ENCODE data around the gene UBE2Z. TPM values are rescaled to one million over a fixed set of nuclear protein-coding genes. Genes with fewer than 3 reads are reported as not detected.
A peak's percentile ranks its signal among the peaks of the same experiment; 100 is the strongest.

Gene UBE2Z
- total and polyA plus RNA-seq, 9 of the 15 experiments (the other 6 are each of a cell fraction or from before 2014, with no cell fraction given), result 11.8 to 89.0 (median 38.2) TPM

DNA sequence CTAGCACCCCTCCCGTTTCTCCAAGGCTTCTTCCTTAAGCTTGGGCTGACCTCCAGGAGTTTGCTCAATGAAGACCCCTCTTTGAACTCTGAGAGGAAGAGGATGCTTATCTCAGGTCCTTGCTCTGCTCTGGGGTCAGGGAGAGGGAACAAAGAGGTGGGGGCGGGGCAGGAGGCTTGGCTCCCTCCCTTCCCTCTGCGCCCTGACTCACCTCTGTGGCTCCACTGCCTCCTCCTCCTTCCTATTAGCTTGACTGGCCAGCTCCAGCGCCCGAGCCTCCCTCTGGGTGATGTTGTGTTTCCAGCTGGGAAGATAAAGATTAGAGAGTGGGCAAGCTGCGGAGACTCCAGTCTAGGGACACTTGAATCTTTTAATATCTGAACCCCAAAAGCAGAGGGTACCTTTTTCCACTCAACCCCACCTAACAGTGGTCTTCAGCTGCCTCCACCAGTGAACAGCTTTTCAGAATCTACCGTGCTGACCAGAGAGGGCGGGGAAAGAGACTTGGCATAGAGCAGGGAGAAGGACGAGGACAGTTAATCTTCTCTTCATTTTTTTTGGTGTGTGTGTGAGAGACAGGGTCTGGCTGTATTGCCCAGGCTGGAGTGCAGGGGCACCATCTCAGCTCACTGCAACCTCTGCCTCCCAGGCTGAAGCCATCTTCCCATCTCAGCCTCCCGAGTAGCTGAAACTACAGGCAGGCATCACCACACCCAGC, 53.5 kb downstream of the UBE2Z start:
- Histone ChIP-seq H3K9ac (ENCODE audit: insufficient read depth in 1 of 2, low read depth in 2 of 2, low read length in 2 of 2) (peak overlapping the region in 1 of 2 experiments; percentile 81; a peak in 2 of 4 replicates), H4K20me1 (replicated peaks; ENCODE audit: control insufficient read depth, insufficient read depth, low read length) (no peaks in the 10 kb centered on the region), H3K27ac (ENCODE audit: extremely low read depth, low read depth, low read length) (no peak overlapping the region), H2AFZ (ENCODE audit: low read depth, low read length) (peak overlapping the region; percentile 88), H3K36me3 (ENCODE audit: control insufficient read depth, insufficient read depth, low read length) (no peaks in the 10 kb centered on the region), H3K4me3 (no peak overlapping the region), H3K4me1 (replicated peaks in 1 of 2; ENCODE audit: control insufficient read depth in 2 of 2, insufficient read depth in 2 of 2, low read length in 2 of 2) (peaks cover 17 to 19% of the 10 kb centered on the region in 2 experiments), H3K9me1 (ENCODE audit: control insufficient read depth, insufficient read depth, low read length) (no peaks in the 10 kb centered on the region), H3K9me3 (replicated peaks; ENCODE audit: control insufficient read depth, insufficient read depth, low read depth, low read length) (no peaks in the 10 kb centered on the region), H3K27me3 (ENCODE audit: control insufficient read depth in 2 of 2, insufficient read depth in 2 of 2, low read length in 2 of 2) (no peaks in the 10 kb centered on the region), H3K79me2 (ENCODE audit: control insufficient read depth, insufficient read depth, low read length) (no peaks in the 10 kb centered on the region), H3K4me2 (ENCODE audit: insufficient read depth, low read length) (peak overlapping the region; percentile 45)
- 14% methylated on average over 7 of the region's 10 CpGs for WGBS (ENCODE audit: insufficient coverage, low coverage, missing lambda C conversion rate)
- FAIRE-seq (peak; percentile 85), ATAC-seq (peak; percentile 97), DNase-seq (ENCODE audit: extremely low read depth in 1 of 4, low spot score in 3 of 4) (peak; percentile 77 to 89 (median 81))
- ChIA-PET CTCF (ENCODE audit: low intra/inter-chr PET ratio) (no interaction called here), POLR2A (interaction anchor here (0.8 to 4.7 kb wide), 8 partner anchors 9 to 67 kb away, joined by 3 to 31 read pairs (median 4); partner anchors contain the start of gene SNF8)
- intact Hi-C loops (cut with micrococcal nuclease), result no loop called here
- no TSS peak for BruUV-seq (replicated peaks)
- in situ Hi-C loops (cut with MboI), result no loop called here
- 0 out of 4 replicates have a peak, but pooled peaks of 1 of the 2 experiments have one; percentile 9 for TF ChIP-seq HDAC1 (IDR thresholded peaks at IDR 0.05)
- 0 out of 4 replicates have a peak, but pooled peaks of 1 of the 2 experiments have one; percentile 53 for TF ChIP-seq RCOR1 (IDR thresholded peaks at IDR 0.05; ENCODE audit: borderline replicate concordance in 1 of 2, low read depth in 2 of 2, low read length in 2 of 2)
- TF ChIP-seq SIX5 (IDR thresholded peaks at IDR 0.05; ENCODE audit: borderline replicate concordance in 1 of 2, insufficient read depth in 1 of 2, low read depth in 1 of 2, low read length in 2 of 2), result no peak
- TF ChIP-seq, protein P1, sequence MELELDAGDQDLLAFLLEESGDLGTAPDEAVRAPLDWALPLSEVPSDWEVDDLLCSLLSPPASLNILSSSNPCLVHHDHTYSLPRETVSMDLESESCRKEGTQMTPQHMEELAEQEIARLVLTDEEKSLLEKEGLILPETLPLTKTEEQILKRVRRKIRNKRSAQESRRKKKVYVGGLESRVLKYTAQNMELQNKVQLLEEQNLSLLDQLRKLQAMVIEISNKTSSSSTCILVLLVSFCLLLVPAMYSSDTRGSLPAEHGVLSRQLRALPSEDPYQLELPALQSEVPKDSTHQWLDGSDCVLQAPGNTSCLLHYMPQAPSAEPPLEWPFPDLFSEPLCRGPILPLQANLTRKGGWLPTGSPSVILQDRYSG (tag; conservative IDR thresholded peaks at IDR 0.05; ENCODE audit: low read depth), result no peak
- TF ChIP-seq BDP1 (IDR thresholded peaks at IDR 0.05; ENCODE audit: insufficient read depth, insufficient read length), result no peak
- no peak for TF ChIP-seq LCOR (CRISPR knock-in tag; IDR thresholded peaks at IDR 0.05)
- TF ChIP-seq NR2C2 (CRISPR knock-in tag; IDR thresholded peaks at IDR 0.05), result no peak
- peak; percentile 59 for TF ChIP-seq NR2C2 (tag; IDR thresholded peaks at IDR 0.05)
- no peak for TF ChIP-seq PTRF (tag; IDR thresholded peaks at IDR 0.05)
- TF ChIP-seq ELF1 (tag; IDR thresholded peaks at IDR 0.05), result no peak
- TF ChIP-seq MTA3 (IDR thresholded peaks at IDR 0.05; ENCODE audit: borderline replicate concordance), result no peak
- no peak for TF ChIP-seq NFXL1 (CRISPR knock-in tag; IDR thresholded peaks at IDR 0.05)
- peak; percentile 7; the same call in 1 of the 2 replicates for TF ChIP-seq BHLHE40 (IDR thresholded peaks at IDR 0.05; ENCODE audit: low read length)
- peak; percentile 82 for TF ChIP-seq ZNF121 (CRISPR knock-in tag; conservative IDR thresholded peaks at IDR 0.05)
- TF ChIP-seq KLF16 (IDR thresholded peaks at IDR 0.05), result no peak
- no peak for TF ChIP-seq ZNF165 (CRISPR knock-in tag; IDR thresholded peaks at IDR 0.05; ENCODE audit: borderline replicate concordance)
- peak; percentile 33; the same call in 1 of the 2 replicates for TF ChIP-seq EP400 (IDR thresholded peaks at IDR 0.05)
- peak; percentile 70; the same call in 1 of the 2 replicates for TF ChIP-seq SMARCA4 (IDR thresholded peaks at IDR 0.05)
- TF ChIP-seq ETV6 (IDR thresholded peaks at IDR 0.05; ENCODE audit: borderline replicate concordance in 1 of 2, low read depth in 2 of 2, low read length in 1 of 2), result no peak
- TF ChIP-seq ETV6 (CRISPR knock-in tag; IDR thresholded peaks at IDR 0.05; ENCODE audit: borderline replicate concordance), result no peak
- TF ChIP-seq ZNF586 (CRISPR knock-in tag; conservative IDR thresholded peaks at IDR 0.05), result no peak
- peak in 1 of 2 experiments; percentile 78; a peak in 2 of 4 replicates for TF ChIP-seq MAZ (CRISPR knock-in tag; conservative IDR thresholded peaks at IDR 0.05 in 1 of 2, IDR thresholded peaks at IDR 0.05 in 1 of 2)
- TF ChIP-seq RFX5 (IDR thresholded peaks at IDR 0.05; ENCODE audit: low read depth, low read length), result no peak
- TF ChIP-seq ZNF717 (CRISPR knock-in tag; IDR thresholded peaks at IDR 0.05), result no peak
